Measurements from ENCODE around the gene SPATC1L. TPM values are rescaled to one million over a fixed set of nuclear protein-coding genes. Genes with fewer than 3 reads are reported as not detected.

The SPATC1L gene
- total RNA-seq, 2 donors from 2014 or later = 7.1 to 8.9 TPM

GRCh38 chr21:46161633-46162592 is 22.3 kb downstream of the SPATC1L start:
- ATAC-seq (peak in 1 of 2 donors; percentile 18), DNase-seq (ENCODE audit: low spot score in 2 of 2) (no peak)
- Mint-ChIP-seq H3K27ac (no peak overlapping the region), H3K9me3 (no peaks in the 10 kb centered on the region), H3K36me3 (no peaks in the 10 kb centered on the region)

GRCh38 chr21:46160907-46161632 is 23.2 kb downstream of the SPATC1L start:
- no peaks in the 10 kb centered on the region for H3K36me3 Mint-ChIP-seq
- no peaks in the 10 kb centered on the region for H3K9me3 Mint-ChIP-seq
- H3K27ac Mint-ChIP-seq = no peak overlapping the region
- DNase-seq (ENCODE audit: low spot score in 2 of 2) (no peak), ATAC-seq (peak in 1 of 2 donors; percentile 65)

GRCh38 chr21:46160657-46160906 is 23.7 kb downstream of the SPATC1L start:
- no peak for ATAC-seq
- H3K36me3 Mint-ChIP-seq = no peaks in the 10 kb centered on the region
- H3K27ac Mint-ChIP-seq = no peak overlapping the region
- H3K9me3 Mint-ChIP-seq = no peaks in the 10 kb centered on the region
- no peak for DNase-seq (ENCODE audit: low spot score in 2 of 2)

GRCh38 chr21:46159841-46160656 is 24.2 kb downstream of the SPATC1L start:
- H3K9me3 Mint-ChIP-seq = no peaks in the 10 kb centered on the region
- peak overlapping the region in 1 of 2 donors; percentile 9 for H3K27ac Mint-ChIP-seq
- no peak for DNase-seq (ENCODE audit: low spot score in 2 of 2)
- ATAC-seq = peak in 1 of 2 donors; percentile 46
- no peaks in the 10 kb centered on the region for H3K36me3 Mint-ChIP-seq

- ATAC-seq (no peak), DNase-seq (ENCODE audit: low spot score in 2 of 2) (no peak)
- no peaks in the 10 kb centered on the region for H3K36me3 Mint-ChIP-seq
Measured at GRCh38 chr21:46159390-46159789, 24.9 kb downstream of the SPATC1L start.

GRCh38 chr21:46158666-46159300 is 25.5 kb downstream of the SPATC1L start:
- no peak for ATAC-seq
- no peak for DNase-seq (ENCODE audit: low spot score in 2 of 2)
- no peak overlapping the region for H3K27ac Mint-ChIP-seq

More at GRCh38 chr21:46159390-46159789, 24.9 kb downstream of the SPATC1L start:
- H3K9me3 Mint-ChIP-seq = no peaks in the 10 kb centered on the region
- no peak overlapping the region for H3K27ac Mint-ChIP-seq

GRCh38 chr21:46157987-46158451 is 26.2 kb downstream of the SPATC1L start:
- ATAC-seq = no peak
- DNase-seq (ENCODE audit: low spot score in 2 of 2) = no peak
- H3K36me3 Mint-ChIP-seq = no peaks in the 10 kb centered on the region
- no peaks in the 10 kb centered on the region for H3K9me3 Mint-ChIP-seq
- no peak overlapping the region for H3K27ac Mint-ChIP-seq

More at GRCh38 chr21:46158666-46159300, 25.5 kb downstream of the SPATC1L start:
- H3K36me3 Mint-ChIP-seq = no peaks in the 10 kb centered on the region
- no peaks in the 10 kb centered on the region for H3K9me3 Mint-ChIP-seq

- Mint-ChIP-seq H3K9me3 (no peaks in the 10 kb centered on the region), H3K27ac (peak overlapping the region in 1 of 2 donors; percentile 72), H3K36me3 (no peaks in the 10 kb centered on the region)
- ATAC-seq (no peak), DNase-seq (ENCODE audit: low spot score in 2 of 2) (no peak)
Measured at GRCh38 chr21:46157396-46157986, 26.8 kb downstream of the SPATC1L start.

GRCh38 chr21:46156678-46157077 is 27.6 kb downstream of the SPATC1L start:
- H3K9me3 Mint-ChIP-seq = no peaks in the 10 kb centered on the region
- ATAC-seq (no peak), DNase-seq (ENCODE audit: low spot score in 2 of 2) (no peak)
- H3K27ac Mint-ChIP-seq = no peak overlapping the region
- no peaks in the 10 kb centered on the region for H3K36me3 Mint-ChIP-seq

GRCh38 chr21:46156378-46156645 is 27.9 kb downstream of the SPATC1L start:
- DNase-seq (ENCODE audit: low spot score in 2 of 2) (no peak), ATAC-seq (no peak)
- no peaks in the 10 kb centered on the region for H3K36me3 Mint-ChIP-seq
- no peaks in the 10 kb centered on the region for H3K9me3 Mint-ChIP-seq
- H3K27ac Mint-ChIP-seq = peak overlapping the region in 1 of 2 donors; percentile 59

- H3K9me3 Mint-ChIP-seq = no peaks in the 10 kb centered on the region
- DNase-seq (ENCODE audit: low spot score in 2 of 2) = peak in 1 of 2 donors; percentile 55
- H3K27ac Mint-ChIP-seq = peak within 1 kb of the TSS in 1 of 2 donors; percentile 59
- no peaks in the 10 kb centered on the region for H3K36me3 Mint-ChIP-seq
- no peak for ATAC-seq
Measured at GRCh38 chr21:46155514-46156377, 28.5 kb downstream of the SPATC1L start, which contains the start of gene FTCD. FTCD (minus strand) TSS chr21:46155579; CDS start chr21:46155523, 56 bp downstream.

- no peaks in the 10 kb centered on the region for H3K36me3 Mint-ChIP-seq
- no peaks in the 10 kb centered on the region for H3K9me3 Mint-ChIP-seq
- H3K27ac Mint-ChIP-seq = no peak overlapping the region
- DNase-seq (ENCODE audit: low spot score in 2 of 2) = peak in 1 of 2 donors; percentile 55
- no peak for ATAC-seq
Measured at GRCh38 chr21:46154955-46155513, 29.2 kb downstream of the SPATC1L start.

- no peaks in the 10 kb centered on the region for H3K36me3 Mint-ChIP-seq
- H3K9me3 Mint-ChIP-seq = no peaks in the 10 kb centered on the region
- ATAC-seq (no peak), DNase-seq (ENCODE audit: low spot score in 2 of 2) (peak in 1 of 2 donors; percentile 53)
- no peak overlapping the region for H3K27ac Mint-ChIP-seq
Measured at GRCh38 chr21:46154155-46154954, 29.9 kb downstream of the SPATC1L start.
